Loucy (cell line): ENCODE measurements around the gene PDCD2L.

Source experiments
- EZH2phosphoT487 ChIP-seq: fragments of 200-600 bp; IDR thresholded peaks from 2 replicates; pipeline ENCODE4 v1.6.1; 2018; ENCODE audit warnings: antibody characterized with exemption, mild to moderate bottlenecking, moderate library complexity, borderline replicate concordance
- TF ChIP-seq, protein P1 (sequence below): fragments of 200-600 bp; sonication (generic); conservative IDR thresholded peaks from 2 replicates; pipeline ENCODE4 v1.5.1; 2014; ENCODE audit warnings: mild to moderate bottlenecking, antibody characterized with exemption, low read length

DNA sequence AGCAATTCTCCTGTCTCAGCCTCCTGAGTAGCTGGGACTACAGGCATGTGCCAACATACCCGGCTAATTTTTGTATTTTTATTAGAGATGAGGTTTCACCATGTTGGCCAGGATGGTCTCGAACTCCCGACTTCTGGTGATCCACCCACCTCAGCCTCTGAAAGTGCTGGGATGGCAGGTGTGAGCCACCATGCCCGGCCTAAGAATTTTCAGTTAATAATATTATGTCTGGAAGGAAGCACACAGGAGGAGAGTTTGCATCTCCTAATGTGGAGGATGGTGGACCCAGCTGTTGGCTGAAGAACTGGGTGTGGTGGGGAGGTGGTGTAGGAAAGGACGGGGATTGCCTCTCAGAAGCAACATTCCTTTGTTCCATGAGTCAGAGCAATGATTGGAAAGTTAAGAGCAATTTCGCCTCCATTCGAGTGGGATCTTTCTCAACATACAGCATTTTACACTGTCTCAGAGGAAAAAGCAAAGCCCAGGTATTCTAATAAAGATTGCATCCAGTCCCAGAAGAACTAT lies 11.9 kb downstream of the PDCD2L start:
- TF ChIP-seq, protein P1, sequence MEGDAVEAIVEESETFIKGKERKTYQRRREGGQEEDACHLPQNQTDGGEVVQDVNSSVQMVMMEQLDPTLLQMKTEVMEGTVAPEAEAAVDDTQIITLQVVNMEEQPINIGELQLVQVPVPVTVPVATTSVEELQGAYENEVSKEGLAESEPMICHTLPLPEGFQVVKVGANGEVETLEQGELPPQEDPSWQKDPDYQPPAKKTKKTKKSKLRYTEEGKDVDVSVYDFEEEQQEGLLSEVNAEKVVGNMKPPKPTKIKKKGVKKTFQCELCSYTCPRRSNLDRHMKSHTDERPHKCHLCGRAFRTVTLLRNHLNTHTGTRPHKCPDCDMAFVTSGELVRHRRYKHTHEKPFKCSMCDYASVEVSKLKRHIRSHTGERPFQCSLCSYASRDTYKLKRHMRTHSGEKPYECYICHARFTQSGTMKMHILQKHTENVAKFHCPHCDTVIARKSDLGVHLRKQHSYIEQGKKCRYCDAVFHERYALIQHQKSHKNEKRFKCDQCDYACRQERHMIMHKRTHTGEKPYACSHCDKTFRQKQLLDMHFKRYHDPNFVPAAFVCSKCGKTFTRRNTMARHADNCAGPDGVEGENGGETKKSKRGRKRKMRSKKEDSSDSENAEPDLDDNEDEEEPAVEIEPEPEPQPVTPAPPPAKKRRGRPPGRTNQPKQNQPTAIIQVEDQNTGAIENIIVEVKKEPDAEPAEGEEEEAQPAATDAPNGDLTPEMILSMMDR: no peak
- TF ChIP-seq EZH2phosphoT487: no peak
